ENCODE measurements around the gene ATF4.
"Not testable (repeated sequence)": the region's sequence is repeated elsewhere in the genome, so short reads cannot be mapped to it uniquely, and the experiment has no call there.

ATF4 gene

DNA sequence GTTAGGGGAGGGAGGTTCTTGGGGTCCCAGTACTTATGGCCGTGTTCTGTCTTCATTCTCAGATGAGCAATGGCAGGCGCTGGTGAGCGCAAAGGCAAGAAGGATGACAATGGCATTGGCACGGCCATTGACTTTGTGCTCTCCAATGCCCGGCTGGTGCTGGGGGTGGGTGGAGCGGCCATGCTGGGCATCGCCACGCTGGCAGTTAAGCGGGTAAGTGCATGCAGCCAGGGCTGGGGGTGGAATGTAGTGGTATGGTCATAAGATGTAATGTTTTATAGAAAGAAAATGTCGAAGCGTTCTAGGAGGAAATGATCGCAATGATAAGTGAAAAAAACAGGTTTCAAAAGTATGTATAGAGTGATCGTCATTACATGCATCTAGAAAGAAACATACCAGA lies 9.1 kb upstream of the ATF4 start:
- DNase-seq (ENCODE audit: low spot score): no peak

GRCh38 chr22:39512026-39512425 lies 8.3 kb upstream of the ATF4 start:
- DNase-seq (ENCODE audit: low spot score): no peak

DNA sequence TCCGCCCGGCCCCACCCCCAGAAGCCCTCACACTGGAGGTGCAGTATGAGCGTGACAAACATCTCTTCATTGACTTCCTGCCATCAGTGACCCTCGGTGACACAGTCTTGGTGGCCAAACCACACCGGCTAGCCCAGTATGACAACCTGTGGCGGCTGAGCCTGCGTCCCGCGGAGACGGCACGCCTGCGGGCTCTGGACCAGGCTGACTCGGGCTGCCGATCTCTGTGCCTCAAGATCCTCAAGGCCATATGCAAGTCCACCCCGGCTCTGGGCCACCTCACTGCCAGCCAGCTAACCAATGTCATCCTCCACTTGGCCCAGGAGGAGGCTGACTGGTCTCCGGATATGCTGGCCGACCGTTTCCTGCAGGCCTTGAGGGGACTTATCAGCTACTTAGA lies 6.6 kb upstream of the ATF4 start:
- DNase-seq (ENCODE audit: low spot score): no peak

DNA sequence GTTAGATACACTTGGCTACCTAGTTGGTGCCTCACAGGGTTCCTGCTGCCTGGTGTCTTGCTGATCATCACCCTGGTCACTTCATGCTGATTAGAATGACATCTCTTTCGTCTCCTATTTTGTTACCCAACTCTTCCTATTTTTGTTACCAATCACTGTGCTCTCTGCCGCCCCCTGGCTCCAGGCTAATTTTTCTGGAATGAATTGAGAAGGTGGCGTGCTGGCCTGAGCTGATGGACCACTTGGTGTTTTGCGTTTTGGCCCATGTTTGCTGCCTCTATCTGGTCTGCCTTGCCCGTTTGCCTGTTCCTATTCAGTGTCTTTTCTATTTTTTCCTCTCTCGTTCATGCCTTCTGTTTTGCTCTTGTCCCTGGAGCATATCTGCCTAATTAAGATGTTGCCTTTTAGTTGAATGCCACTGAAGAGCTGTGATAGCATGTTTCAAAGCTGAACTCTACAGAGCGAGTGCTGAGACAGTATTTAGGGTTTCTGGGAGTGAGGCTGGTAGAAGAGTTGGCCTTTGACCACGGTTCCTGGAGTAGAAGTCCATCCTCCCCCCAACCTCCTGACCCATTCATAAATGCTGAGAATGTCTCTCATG lies 5.9 kb upstream of the ATF4 start:
- peak; percentile 74 for DNase-seq (ENCODE audit: low spot score)

- DNase-seq (ENCODE audit: low spot score): no peak
Observed at GRCh38 chr22:39515266-39516050, 4.9 kb upstream of the ATF4 start.

DNA sequence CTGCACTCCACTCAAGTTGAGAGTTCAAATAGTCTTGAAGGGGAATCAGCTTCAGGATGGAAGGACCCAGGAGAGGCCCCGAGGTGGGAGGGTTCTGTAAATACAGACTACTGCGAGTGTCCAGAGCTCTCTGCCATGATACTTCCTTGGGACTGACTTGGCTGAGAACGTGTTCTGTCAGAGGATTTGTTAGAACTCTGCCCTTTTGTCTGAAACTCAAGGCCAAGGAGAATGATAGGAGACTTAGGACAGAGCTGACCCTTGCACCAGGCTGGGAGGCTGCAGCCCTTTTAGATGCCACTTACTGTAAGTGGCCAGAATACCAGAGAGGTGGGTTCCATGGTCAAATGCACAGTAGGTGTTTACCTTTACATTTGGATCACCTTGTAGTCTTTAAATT lies 2.9 kb upstream of the ATF4 start:
- no peak for DNase-seq (ENCODE audit: low spot score)

- no peak for DNase-seq (ENCODE audit: low spot score)
Observed at GRCh38 chr22:39518144-39518786, 2.1 kb upstream of the ATF4 start.

GRCh38 chr22:39518996-39519680 lies 1.2 kb upstream of the ATF4 start:
- DNase-seq (ENCODE audit: low spot score): no peak

- peak; percentile 99 for DNase-seq (ENCODE audit: low spot score)
Observed at GRCh38 chr22:39519681-39520225, 609 bp upstream of the ATF4 start.

- peak; percentile 63 for DNase-seq (ENCODE audit: low spot score)
Observed at GRCh38 chr22:39521106-39521885, 934 bp downstream of the ATF4 start.

DNA sequence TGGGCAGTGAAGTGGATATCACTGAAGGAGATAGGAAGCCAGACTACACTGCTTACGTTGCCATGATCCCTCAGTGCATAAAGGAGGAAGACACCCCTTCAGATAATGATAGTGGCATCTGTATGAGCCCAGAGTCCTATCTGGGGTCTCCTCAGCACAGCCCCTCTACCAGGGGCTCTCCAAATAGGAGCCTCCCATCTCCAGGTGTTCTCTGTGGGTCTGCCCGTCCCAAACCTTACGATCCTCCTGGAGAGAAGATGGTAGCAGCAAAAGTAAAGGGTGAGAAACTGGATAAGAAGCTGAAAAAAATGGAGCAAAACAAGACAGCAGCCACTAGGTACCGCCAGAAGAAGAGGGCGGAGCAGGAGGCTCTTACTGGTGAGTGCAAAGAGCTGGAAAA lies 1.7 kb downstream of the ATF4 start:
- DNase-seq (ENCODE audit: low spot score): not testable (repeated sequence)

- peak; percentile 76 for DNase-seq (ENCODE audit: low spot score)
Observed at GRCh38 chr22:39522567-39523300, 2.4 kb downstream of the ATF4 start.

GRCh38 chr22:39524089-39524752 lies 3.9 kb downstream of the ATF4 start:
- peak; percentile 57 for DNase-seq (ENCODE audit: low spot score)

GRCh38 chr22:39524753-39525657 lies 4.6 kb downstream of the ATF4 start:
- peak; percentile 75 for DNase-seq (ENCODE audit: low spot score)

GRCh38 chr22:39525658-39525975 lies 5.3 kb downstream of the ATF4 start:
- DNase-seq (ENCODE audit: low spot score): no peak

DNA sequence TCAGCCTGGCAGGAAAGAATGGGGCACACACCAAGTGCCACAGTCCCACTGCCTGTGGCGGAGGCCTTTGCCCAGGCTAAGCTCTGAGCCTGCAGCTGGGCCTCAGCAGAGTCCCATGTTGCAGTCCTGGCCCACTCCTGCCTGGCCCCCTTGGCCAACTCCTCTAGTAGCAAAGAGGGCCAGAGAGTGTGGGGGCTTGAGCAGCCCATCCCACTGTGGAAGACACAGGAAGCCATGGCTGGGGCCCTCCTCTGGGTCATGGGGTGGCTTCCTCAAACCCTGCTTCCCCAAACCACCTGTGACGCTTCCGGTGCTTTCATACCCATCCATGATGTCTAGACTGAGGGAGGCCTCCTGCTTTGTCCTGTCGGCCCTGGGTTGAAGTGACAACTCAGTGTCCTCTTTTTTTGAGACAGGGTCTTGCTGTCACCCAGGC lies 6.4 kb downstream of the ATF4 start:
- no peak for DNase-seq (ENCODE audit: low spot score)

- DNase-seq (ENCODE audit: low spot score): peak; percentile 76
Observed at GRCh38 chr22:39527481-39527961, 7.2 kb downstream of the ATF4 start.

GRCh38 chr22:39528080-39528661 lies 7.8 kb downstream of the ATF4 start:
- peak; percentile 64 for DNase-seq (ENCODE audit: low spot score)
